8988T (cell line): ENCODE results near the gene DPH6.
"Not testable (repeated sequence)": the region's sequence is repeated elsewhere in the genome, so short reads cannot be mapped to it uniquely, and the experiment has no call there.

ENCODE experiments used
- DNase-seq: peaks from one replicate; pipeline ENCODE4 v3.0.0; 2011

DPH6 gene, protein sequence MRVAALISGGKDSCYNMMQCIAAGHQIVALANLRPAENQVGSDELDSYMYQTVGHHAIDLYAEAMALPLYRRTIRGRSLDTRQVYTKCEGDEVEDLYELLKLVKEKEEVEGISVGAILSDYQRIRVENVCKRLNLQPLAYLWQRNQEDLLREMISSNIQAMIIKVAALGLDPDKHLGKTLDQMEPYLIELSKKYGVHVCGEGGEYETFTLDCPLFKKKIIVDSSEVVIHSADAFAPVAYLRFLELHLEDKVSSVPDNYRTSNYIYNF

DNA sequence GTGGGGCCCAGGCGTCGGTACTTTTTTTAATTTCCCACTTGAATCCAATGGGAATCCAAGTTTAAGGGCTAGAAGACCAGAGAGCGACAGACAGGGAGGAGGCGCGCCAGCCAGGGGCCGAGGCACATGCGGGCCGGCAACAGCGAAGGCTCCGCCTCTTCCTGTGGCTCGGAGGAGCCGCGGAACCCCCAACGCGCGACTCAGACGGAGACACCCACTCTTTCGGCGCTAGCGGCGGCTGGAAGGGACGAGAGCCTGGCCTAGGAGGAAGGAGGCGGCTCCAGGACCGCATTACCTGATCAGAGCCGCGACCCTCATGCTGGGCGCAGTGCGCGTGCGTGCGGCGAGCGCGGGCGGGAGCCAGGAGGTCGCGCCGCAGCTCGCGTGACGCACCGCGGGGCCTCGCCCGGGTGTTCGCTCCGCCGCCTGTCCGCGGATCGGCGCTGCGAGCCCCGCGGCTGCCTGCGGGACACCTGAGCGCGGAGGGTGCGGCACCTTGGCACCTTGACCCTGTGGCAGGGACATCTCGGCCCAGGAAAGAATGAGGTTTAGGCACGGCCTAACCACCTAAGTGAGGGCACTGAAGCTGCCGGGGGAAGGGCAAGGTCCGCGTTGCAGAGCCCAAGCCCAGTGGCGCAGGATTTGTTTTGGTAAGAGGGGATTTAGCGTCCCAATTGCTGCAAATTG is at the start of gene DPH6:
Gene DPH6 (minus strand): TSS at position 342 of the 687 bp plus-strand sequence. CDS start 24 bp downstream, at position 318.
- DNase-seq, result peak; percentile 22

DNA sequence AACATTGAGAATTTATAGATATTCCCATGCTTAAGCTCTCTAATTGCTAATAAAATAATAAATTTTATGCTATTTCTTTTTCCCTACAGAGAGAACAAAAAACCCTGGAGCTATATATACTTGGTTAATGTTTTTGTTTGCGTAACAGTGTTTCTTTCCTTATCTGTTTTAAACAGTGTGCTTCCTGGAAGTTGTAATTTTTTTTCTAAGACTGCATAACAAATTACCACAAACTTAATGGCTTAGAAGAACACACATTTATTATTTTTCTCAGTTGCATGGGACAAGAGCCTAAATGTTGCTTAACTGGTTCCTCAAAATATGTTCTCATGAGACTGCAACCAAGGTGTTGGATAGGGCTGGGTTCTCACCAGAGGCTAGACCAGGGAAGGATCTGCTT is 49.7 kb upstream of the DPH6 start:
- DNase-seq, result no peak

DNA sequence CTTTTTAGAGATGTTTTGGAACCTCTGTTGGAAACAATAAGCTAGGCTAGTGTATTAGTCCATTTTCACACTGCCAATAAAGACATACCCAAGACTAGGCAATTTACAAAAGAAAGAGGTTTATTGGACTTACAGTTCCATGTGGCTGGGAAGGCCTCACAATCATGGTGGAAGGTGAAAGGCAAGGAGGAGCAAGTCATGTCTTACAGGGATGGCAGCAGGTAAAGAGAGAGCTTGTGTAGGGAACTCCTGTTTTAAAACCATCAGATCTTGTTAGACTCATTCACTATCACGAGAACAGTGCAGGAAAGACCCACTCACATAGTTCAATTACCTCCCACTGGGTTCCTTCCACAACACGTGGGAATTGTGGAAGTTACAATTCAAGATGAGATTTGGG is 46.0 kb upstream of the DPH6 start:
- not testable (repeated sequence) for DNase-seq

DNA sequence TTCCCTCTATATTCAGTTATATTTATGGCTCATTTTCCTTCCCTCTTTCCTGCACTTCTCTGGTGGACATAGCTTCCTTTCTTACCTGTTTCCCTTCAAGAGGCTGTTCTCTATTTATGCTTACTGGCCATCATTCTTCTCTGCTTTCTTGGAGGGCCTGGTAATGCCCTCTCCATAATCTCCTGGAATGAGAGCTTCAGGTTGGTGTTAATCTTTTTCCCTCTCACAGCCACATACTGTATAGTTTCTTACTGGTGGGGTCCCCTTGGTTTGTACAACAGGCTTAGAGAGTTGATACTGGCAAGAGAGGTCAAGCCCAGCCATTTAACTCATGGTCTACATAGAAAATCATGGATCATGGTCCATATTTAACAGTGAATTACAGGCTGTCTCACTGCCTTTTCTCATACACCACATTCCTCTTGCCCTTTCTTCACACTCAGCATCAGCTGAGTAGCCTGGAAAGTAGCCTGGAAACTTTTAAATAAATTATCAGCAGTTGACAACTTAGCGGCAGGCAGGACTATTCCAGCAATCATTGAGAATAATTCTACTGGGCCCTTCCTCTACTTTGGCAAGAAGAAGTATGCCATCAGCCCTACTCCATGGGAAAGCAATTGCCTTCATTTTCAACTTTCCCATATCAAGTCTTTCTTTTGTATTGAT is 38.0 kb upstream of the DPH6 start:
- DNase-seq, result no peak

DNA sequence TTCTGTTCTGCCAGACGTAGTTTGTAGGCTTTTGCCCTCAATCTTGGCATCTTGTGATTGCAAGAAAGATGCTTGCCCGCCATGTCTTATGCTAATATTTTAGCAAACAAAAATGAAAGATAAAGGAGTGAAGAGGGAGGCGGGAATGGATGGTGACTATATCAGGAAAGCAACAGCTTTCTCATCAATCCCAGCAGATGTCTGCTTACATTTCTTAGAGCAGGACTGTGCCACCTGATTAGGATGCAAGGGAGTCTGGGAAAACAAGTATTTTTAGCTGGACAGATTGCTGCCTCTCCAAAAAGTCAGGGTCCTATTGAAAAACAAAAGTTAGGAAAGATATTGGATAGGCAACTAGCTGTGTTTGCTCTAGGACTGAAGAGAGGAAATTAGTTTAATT is 34.6 kb upstream of the DPH6 start:
- DNase-seq, result no peak

DNA sequence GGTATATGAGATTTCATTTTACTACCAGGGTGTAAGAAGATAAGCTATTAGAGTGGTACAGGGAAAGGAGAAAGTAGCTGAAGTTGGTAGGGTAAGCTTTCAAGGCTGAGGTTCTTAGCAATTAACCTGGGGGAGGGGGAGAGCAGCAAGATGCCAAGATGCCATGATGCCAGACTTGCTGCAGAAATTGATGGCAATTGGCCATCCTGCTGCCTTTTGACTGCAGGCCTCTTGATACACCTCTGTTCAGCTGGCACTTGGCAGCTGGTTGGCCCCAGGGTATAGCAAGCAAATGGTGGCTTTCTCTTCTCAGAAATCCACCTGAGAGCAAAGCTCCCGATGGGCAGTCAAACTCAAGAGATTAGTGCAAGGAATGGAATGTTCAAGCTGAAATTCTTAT is 21.4 kb upstream of the DPH6 start:
- no peak for DNase-seq

DNA sequence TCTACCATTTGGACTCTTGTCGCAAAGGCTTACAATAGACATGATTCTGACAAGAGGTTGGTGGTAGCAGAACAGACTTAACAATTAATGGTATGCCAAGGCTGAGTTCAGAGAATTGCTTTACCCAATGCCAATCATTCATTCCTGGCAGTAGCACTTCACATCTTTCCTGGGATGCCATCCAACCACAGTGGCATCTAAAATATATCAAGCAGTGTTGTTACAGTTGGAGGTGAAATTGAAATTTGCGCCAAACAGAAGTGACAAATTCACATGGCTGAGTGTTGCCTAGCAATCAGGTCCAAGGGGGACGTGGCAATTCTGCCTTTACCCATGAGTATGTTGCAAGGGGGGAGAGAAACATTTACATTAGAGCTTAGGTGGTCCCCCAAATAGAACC is 21.0 kb upstream of the DPH6 start:
- DNase-seq, result no peak

DNA sequence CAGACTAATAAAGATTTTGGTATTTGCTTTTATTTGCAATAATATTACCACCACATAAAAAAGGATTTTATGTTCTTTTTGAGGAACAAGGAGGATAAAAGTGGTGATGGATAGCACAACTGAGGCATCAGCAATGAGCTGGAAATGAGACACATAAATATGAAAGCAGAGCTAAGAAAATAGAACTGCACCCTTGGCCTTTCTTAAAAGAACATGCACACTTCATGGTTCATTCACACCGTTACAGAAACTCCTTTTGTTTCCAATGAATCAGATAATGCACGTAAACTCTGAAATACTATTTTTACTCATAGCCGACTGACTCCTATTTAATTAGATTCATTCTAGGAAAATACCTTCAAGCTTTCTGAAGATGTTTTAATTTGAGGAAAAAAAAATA is 19.9 kb upstream of the DPH6 start:
- no peak for DNase-seq

DNA sequence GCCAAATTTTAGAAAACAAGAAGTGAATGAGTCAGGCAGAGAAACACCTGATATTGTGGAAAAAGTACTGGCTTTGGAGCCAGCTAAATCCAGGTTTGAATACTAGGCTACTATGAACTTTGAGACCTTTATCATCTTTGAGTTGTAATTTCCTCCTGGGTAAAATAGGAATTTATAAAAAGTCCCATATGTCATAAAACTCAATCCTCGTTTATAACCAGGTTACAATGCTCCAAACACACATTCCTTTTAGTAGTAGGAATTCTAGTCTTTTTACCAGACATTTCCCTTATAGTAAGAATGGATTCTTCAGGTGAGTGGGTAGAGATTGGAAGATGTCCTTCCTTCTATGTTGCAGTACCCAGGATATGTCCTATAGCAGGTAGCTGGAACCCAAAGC is 16.7 kb upstream of the DPH6 start:
- no peak for DNase-seq

DNA sequence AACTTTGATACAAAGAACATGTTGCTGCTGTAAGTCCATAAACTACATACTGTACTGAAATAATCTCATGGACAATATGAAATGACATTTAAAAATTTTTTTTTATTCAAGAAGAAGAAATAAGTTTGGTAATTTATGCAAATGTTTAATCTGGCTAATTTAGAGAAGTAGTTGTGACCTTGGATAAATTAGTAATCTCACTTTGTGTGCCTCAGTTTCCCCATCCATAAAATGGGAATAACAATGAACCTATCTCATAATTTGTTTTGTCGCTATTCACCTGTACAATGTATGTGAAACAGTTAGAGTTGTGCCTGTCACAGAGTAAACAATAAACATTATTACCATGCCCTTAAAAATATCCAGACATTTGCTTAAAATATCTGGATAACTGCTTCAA is 15.3 kb upstream of the DPH6 start:
- DNase-seq, result no peak

DNA sequence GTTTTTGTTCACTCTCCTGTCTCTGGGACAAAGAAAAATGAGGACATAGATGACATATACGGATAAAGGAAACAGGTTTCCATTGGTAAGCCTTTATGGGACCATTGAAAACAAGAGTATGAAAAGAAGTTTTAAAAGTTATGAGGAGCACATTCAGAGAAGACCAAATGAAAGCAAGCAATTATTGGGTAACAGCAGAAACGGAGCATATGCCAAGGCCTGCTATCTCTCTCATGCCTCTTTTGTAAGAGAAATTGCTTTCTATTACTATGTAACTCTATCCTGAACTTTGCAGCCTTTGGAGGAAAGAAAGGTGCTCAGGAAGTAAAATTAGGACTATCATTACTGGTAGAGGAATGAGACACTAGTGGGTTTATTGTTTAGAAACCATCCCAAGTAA is 14.9 kb upstream of the DPH6 start:
- no peak for DNase-seq

DNA sequence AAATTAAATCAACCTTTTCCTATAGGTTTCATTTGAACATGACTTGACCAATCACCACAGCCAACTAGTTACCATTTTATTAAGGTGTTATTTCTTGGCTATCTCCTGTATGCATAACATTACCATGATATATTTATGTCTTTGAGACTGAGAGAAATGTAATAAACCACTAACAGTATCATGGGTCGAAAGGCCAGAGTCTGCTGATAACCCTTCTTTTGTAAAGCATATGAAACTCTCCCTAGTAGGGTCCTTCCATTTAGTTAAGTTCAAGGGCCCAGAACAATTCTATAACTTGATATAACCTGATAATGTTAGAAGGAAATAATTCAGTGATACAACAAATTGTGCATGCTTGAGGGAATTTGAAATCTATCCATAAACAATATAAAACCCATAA is 14.3 kb upstream of the DPH6 start:
- DNase-seq, result no peak

DNA sequence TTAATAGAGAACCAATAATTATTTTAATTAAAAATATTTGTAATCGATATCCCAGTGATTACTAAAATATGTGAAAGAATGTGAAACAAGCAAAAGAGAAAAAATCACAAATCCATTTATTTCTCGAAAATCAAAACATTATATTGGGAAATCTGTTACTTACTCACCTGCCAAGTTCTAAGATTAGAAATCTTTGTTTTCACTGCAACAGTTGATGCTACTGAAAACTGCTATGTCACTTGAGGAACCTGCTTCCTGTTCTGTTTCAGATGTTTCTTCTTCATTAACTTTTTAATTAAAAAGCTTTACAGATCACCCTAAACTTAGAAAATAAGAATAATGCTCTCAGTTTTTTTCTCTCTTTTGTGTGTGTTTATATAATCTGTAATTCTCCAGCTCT is 13.7 kb upstream of the DPH6 start:
- DNase-seq, result no peak

DNA sequence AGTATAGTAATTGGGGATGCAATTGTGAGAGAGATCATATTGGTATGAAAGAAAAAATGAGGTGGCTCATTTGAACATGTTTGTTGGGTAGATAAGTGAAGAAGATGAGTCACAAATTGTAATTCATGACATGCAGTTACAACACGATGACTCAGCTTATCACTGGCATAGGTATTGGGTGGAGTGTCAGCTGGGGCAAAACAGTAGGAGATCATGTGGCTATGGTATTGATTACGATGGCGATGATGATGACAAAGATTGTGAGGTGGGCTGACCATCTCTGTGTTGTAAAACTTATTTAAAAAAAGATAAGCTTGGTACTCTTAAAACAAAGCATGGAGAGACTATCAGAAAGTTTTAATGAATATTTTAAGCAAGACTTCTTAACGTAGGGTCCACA is 11.6 kb upstream of the DPH6 start:
- no peak for DNase-seq

DNA sequence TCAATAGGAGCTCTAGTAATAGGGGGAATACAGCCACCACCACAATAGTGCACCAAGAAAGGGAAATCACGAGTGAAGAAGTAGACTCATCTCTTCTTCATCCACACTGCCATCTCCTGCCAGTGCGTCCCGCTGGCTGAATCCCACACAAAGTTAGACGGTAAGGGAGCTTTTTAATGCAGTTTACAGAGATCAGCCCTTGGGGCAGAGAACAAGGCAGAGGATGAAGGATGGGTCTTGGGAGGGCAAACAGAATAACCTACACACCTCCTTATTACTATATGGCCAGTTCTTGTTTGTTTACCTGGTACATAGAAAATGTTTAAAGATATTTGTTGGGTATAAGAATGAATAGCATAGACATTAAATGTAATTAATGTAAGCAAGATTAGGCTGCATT is 11.0 kb upstream of the DPH6 start:
- no peak for DNase-seq

DNA sequence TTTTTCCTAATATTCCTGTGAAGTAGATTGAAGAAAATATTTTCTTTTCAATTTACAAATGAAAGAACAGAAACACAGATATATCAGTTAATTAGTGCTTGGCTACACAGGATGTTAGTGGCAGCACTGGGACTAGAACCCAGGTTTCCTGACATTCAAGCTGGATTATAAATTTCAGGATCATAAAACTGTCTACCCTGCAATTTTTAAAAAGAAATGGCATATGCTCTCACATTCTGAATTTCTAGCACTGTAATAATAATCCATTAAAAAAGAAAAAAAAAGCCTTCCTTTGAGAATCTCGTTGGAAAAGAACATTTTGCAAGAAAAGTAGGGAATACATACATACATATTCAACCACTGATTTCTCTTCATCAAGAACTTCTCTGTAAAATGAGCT is 9.3 kb upstream of the DPH6 start:
- no peak for DNase-seq

DNA sequence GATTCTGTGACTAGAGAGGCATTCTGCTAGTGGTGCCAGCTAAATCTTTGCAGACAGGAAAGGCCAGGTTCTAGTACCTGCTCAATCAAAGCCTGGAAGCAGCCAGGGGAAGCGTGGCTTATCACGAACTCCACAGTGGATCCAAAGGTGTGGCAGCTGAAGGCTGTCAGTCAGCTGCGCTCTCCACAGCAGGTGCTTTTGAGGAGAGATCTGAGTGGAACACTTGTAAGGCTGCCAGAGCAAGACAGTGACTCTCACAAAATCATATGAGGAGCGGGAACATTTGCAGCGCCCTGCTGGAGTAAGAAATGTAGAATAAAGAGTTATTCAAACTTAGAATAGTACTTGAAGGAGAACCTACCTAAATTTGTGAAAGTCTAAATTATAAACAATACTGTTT is 5.0 kb upstream of the DPH6 start:
- no peak for DNase-seq

DNA sequence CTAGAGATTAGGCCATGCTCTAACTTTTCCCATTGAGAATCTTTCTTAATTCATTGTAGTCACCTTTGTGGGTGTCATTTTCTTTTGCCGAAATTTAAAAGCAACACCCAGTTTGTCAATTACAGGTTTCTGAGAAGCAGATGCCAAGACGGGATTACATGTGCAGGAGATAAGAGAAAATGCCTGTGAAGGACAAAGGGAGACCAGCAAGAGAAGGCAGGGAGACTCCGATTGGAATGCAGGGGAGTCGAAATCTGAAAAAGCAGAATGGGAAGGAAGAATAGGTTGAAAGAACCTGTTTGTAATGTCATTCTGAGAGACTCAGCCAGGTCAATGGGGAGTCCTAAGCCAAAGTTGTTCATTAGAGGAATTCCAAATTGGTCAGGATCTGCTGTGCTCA is 3.6 kb upstream of the DPH6 start:
- no peak for DNase-seq

DNA sequence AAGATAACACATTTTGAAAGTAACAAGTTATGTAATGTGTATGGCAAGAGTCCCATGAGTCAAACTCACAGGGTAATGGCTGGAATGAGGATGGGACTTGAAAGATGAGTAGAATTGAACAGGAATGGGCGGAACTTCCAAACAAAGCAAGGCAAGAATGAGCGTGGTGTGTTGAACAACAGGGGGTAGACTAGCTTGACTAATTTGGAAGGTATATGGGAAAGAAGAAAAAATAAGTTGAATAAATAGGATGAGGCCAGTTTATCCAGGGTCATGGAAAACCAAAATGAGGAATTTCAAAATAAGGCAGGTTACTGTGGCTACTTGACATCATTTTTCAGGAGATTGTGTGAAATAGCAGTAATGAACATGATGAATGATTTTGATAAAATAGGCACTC is 2.5 kb upstream of the DPH6 start:
- no peak for DNase-seq

DNA sequence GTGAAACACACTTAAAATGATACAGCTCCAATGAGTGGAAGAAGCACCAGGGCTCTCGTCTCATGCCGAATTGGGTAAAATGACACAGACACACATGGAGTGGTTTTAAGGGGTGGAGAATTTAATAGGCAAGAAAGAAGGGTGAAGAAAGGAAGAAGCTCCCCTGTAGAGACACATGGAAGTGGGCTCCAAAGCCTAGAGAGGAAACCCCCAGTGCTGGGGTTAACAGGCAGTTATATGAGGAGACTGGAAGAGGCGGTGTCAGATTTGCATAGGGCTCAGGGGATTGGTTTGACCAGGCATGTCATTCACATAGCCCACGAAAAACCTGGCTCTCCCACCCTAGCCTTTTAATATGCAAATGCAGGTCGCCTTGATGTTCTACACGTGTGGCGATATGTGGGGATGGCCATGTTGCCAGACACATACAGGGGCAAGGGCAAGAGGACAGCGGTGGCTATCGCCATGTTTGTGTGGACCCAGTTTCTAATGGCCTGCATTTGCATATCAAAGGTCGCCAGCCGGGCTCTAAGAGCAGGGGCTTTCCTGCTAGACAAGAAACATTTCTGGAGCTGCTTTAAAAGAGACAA is 1.9 kb upstream of the DPH6 start:
- no peak for DNase-seq

DNA sequence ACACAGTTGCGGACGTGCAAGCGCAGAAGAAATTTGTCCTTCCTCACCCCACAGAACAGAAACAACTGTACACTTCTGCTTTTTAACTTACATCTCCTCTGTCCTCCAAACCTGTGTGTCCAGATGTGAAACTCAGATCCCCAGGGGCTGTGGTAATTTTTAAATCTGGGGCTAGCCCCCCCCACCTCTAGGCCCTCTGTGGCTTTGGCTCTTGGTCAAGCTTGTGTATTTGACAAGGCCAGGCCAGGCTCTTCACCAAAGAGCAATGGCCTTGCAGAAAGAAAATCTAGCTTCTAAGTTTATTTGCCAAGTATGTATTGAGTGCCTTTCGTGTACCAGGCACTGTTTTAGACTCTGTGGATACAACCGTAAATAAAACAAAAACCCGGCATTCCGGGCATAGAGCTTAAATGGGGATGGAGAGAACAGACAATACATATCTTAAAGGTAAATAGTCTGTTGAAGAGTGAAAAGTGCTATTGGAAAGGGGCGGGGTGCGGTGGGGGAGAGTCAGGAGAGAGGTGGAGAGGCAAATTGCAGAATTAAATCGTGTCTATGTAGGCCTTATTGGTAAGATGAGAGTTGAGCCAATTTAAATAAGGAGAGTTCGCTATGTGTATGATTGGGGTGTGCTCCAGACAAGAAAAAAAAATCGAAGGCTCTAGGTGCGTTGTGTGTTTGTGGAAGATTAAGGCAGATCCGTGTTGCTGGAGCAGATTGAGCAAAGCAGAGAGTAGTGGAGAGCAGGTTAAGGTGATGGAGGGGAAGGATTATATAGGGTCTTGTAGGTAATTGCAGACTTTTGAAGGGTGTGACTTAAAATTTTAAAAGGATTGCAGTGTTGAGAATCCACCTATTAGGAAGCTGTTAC is 781 bp upstream of the DPH6 start:
- no peak for DNase-seq

DNA sequence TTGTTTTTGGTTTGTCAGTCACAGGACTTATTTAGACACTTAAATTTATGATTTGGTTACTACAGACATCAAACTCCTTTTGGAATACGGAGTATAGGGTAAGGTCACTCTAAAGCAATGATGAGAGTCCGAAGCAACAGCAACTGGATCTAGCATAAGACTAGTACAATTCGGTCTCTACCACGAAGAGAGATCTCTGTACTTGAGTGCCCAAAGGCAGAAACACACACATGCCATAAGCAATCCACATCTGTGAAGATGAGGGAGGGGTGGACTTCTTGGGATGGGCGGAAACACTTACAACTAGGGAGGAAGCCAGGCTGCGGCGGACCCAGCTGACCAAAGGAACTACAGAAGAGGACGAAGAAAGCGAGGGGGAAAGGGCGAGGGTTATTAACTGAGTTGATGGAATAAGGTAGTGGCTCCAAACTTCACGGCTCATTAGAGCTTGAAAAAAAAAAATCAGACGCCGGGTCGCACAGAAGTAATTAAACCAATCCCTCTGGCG is 595 bp downstream of the DPH6 start:
- DNase-seq, result no peak

DNA sequence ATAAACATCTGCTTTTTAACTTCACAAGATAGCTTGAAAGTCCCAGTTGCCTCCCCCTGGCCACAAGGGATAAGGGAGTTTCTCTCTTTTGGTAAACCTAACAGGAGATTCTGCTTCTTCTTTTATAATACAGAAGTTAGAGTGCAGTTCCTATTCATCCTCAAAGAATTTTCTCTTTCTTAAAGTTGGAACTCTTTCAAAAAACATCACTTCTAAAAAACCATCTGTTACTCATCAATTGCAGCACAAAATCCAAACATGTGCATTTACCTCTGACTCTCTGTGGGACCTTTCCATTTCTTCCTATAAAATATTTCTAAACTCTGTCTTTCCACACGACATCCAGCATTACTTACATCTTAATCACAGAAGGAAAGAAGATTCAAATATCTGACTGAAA is 5.1 kb downstream of the DPH6 start:
- DNase-seq, result no peak
